ENCODE data around the gene FGF2. TPM values are rescaled to one million over a fixed set of nuclear protein-coding genes. Genes with fewer than 3 reads are reported as not detected.
A peak's percentile ranks its signal among the peaks of the same experiment; 100 is the strongest.
"Not testable (repeated sequence)": the region's sequence is repeated elsewhere in the genome, so short reads cannot be mapped to it uniquely, and the experiment has no call there.

FGF2 gene
- total RNA-seq, 1 donor from 2014 or later = 5.8 TPM

DNA sequence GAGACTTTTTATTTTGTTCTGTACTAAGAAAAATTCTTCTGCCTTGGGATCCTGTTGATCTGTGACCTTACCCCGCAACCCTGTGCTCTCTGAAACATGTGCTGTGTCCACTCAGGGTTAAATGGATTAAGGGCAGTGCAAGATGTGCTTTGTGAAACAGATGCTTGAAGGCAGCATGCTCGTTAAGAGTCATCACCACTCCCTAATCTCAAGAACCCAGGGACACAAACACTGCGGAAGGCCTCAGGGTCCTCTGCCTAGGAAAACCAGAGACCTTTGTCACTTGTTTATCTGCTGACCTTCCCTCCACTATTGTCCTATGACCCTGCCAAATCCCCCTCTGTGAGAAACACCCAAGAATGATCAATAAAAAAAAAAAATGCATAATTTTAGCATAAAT, 13.8 kb upstream of the FGF2 start:
- DNase-seq (ENCODE audit: low read depth) = not testable (repeated sequence)

GRCh38 chr4:122814426-122814825, 12.2 kb upstream of the FGF2 start:
- DNase-seq (ENCODE audit: low read depth) = no peak

DNA sequence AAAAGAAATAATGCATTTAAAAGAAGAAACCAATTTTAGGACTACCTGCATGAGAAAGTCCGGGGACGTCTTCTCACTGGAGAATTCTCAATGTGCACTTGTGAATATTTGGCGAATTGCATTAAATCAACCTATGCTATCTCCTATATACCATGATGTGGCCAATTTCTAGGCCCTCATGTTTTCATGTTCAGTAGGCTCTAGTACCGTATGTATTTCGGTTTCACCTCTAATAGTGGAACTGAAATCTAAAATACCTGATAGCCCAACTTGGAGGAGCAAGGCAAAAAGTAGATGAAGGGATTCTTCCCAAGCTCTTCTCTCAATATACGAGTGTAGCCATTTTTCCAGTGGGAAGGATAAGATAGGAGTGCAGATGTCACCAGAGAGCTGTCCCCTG, 11.4 kb upstream of the FGF2 start:
- no peak for DNase-seq (ENCODE audit: low read depth)

DNA sequence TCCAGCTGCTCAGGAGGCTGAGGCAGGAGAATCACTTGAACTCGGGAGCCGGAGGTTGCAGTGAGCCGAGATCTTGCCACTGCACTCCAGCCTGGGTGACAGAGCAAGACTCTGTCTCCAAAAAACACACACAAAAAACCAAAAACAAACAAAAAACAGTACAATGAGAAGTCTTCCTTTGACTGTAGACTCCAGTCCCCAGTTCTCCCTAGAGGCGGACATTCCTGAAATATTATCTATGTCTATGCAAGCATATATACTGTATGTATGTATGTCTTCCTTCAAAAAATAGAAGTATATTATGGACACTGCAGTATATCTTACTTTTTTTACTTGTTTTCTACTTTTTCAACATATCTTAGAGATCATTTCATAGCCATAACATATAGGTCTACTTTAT, 10.2 kb upstream of the FGF2 start:
- no peak for DNase-seq (ENCODE audit: low read depth)

- no peak for DNase-seq (ENCODE audit: low read depth)
These were observed 6.8 kb upstream of the FGF2 start for GRCh38 chr4:122819708-122820449.

DNA sequence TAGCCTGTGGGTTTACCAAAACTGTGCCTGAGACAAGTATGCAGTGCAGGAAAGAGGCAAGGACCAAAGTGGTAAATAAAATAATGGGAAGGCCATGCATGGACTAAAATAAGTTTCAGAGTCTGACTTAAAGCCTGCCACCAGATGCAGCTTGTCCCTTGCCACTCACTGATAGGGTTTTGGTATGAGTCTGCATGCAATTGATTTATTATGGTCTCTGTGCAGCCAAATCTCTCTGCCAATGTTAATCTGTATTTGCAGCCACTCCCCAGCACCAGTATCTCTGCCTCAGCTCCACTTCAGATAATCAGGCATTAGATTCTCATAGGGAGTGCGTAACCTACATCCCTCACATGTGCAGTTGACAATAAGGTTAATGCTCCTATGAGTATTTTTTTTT, 5.5 kb upstream of the FGF2 start:
- DNase-seq (ENCODE audit: low read depth) = no peak

DNA sequence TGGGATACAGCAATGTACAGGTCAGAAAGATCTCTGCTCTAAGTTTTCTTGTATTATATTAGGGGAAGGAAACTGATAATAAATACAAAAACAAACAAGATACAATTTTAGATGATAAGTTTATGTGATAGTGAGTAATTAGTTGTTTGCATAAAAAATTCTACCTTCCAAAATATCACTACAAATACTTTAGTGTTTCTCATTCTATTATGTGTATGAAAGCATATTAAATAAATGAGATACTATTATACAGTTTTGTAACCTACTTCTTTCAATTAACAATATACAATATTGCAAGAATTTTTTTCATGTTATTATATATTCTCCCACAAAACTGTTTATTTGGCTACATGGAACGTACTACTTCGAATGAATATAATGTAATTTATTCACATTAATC, 4.2 kb upstream of the FGF2 start:
- no peak for DNase-seq (ENCODE audit: low read depth)

- DNase-seq (ENCODE audit: low read depth) = no peak
These were observed 3.2 kb upstream of the FGF2 start for GRCh38 chr4:122823476-122823875.

DNA sequence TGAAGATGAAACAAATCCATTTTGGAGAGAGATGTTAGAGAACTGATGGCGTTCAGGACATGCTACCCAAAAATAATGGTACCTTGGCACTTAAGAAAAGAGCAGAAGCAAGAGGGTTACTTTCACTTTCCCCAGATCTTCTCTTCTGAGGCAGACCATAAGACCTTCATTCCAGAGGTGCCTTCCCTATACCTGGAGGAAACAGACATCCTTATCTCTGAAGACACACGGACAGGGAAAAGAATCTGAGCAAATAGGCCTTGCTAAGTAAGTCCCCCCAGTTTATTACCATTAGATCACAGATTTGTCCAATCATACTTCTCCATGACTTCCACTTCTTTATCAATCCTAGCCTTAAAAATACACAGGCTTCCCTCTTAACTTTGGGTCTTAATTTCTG, 2.0 kb upstream of the FGF2 start:
- DNase-seq (ENCODE audit: low read depth) = no peak

DNA sequence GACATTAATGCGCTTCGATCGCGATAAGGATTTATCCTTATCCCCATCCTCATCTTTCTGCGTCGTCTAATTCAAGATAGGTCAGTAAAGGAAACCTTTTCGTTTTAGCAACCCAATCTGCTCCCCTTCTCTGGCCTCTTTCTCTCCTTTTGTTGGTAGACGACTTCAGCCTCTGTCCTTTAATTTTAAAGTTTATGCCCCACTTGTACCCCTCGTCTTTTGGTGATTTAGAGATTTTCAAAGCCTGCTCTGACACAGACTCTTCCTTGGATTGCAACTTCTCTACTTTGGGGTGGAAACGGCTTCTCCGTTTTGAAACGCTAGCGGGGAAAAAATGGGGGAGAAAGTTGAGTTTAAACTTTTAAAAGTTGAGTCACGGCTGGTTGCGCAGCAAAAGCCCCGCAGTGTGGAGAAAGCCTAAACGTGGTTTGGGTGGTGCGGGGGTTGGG, 528 bp upstream of the FGF2 start:
- peak; percentile 11 for DNase-seq (ENCODE audit: low read depth)

GRCh38 chr4:122827258-122827878, 737 bp downstream of the FGF2 start:
- peak; percentile 69 for DNase-seq (ENCODE audit: low read depth)

DNA sequence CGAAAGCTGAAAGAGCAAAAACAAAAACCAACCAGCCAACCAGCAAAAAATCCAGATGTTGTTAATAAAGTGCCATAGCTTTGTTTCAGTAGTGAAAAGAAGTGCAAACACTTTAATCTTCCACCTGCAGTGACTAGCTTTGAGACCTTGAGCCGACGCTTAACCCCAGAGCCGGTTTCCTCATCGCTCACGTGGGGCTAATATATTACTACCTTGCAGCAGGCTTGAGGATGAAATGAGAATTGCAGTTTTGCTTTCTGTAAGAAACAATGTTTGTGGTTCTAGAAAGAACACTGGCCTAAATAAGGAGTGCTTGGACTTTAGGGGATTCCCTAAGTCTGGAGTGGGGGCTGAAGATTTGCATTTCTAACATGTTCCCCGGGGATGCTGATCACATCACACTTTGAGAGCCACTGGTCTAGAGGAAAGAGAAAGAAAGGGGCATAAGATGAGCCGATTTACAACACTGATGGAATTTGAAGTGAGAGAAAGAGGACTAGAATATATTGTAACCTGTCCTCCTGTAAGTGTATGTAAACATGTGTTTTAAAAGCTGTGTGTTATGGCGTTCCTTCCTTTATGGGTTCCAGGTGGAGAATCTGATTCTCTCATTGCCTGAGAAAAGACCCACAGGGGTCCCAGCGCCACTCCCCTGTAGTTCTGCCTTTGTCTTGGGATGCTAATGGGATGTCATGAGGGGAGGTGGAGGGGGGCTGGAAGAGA, 1.4 kb downstream of the FGF2 start:
- DNase-seq (ENCODE audit: low read depth) = peak; percentile 40

DNA sequence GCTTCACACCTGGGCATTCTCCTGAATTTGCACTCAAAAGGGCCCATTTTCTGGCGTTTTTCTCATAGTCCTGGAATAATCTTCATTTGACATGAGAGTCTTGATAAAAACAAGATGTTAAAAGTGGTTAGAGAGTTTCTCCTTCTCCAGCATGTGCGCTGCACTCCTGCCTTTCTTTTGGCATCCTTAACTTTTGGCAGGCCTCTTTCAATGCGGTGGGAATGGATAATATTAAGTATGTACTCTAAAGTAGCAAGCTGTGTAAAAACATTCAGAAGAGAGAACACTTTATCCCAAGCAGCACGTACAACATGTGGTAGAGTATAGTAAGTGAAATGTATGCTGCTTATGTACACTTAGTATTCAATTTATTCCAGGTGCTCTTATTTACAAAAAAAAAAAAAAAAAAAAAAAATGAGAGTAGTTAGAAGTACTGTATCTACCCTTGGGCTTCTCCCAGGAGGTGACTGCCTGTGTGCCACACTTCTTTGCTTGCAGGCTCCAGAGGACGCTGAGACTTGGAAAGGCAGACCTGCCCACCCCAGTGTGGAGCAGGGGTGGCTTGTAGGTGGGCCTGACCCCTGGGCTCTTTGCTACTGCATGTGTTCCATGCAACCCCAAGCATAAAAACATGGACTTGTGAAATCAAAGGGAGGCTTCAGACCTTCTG, 3.9 kb downstream of the FGF2 start:
- no peak for DNase-seq (ENCODE audit: low read depth)

- DNase-seq (ENCODE audit: low read depth) = no peak
These were observed 5.0 kb downstream of the FGF2 start for GRCh38 chr4:122831515-122832196.

DNA sequence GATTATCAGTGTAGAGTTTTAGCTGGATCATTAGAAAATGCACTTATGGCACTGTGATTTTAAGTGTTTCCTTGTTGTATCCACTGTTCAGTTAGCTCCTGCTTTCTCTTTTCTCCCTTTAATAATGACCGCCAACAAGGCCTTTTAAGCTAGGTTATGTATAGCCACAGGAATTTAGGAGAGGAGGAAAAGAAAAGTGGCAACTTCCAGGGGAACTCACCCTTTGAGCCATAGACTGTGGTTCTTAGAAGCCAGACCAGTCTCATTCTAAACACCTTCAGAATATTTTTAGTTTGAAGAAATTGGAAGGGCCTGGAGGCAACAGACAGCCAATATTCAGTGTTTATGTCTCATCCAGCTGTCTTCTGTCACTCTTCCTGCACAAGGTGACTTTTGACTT, 6.1 kb downstream of the FGF2 start:
- DNase-seq (ENCODE audit: low read depth) = no peak

- no peak for DNase-seq (ENCODE audit: low read depth)
These were observed 7.4 kb downstream of the FGF2 start for GRCh38 chr4:122833999-122834398.

- DNase-seq (ENCODE audit: low read depth) = no peak
These were observed 10.3 kb downstream of the FGF2 start for GRCh38 chr4:122836941-122837340.

GRCh38 chr4:122838034-122838433, 11.4 kb downstream of the FGF2 start:
- no peak for DNase-seq (ENCODE audit: low read depth)

DNA sequence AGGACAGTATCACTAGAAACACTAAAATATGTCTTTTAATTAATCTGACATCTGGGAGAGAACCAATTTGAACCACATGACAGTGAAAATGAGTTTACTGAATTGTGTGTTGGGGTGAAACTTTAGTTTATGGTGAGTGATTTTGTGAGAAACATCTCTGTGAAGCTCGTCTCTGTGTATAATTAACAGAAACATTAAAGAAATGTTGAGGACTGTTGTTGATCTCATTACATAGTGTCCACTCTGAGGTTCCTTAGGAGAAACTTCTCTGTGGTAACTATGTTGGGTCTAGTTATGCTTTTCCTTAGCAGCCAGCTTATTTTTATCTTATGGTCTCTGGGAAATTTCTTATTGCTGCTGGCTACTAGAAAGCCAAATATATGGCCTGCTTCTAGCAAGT, 15.8 kb downstream of the FGF2 start:
- no peak for DNase-seq (ENCODE audit: low read depth)

GRCh38 chr4:122842984-122843531, 16.4 kb downstream of the FGF2 start:
- no peak for DNase-seq (ENCODE audit: low read depth)

- not testable (repeated sequence) for DNase-seq (ENCODE audit: low read depth)
These were observed 17.8 kb downstream of the FGF2 start for GRCh38 chr4:122844391-122844790.
